GM19099 (cell line): Measurements from ENCODE around the gene CLDN14.

Source experiments
- POLR2A ChIP-seq: IDR thresholded peaks from 3 replicates; pipeline ENCODE4 v1.6.1; 2011; ENCODE audit warnings: low read depth; ENCODE audit not compliant: insufficient read length; ENCODE audit errors: extremely low read depth

CLDN14 gene, protein sequence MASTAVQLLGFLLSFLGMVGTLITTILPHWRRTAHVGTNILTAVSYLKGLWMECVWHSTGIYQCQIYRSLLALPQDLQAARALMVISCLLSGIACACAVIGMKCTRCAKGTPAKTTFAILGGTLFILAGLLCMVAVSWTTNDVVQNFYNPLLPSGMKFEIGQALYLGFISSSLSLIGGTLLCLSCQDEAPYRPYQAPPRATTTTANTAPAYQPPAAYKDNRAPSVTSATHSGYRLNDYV

GRCh38 chr21:36479415-36480402 is at the start of gene CLDN14:
CLDN14 (minus strand) TSS chr21:36480122; CDS start chr21:36461695, 18,427 bp downstream.
- TF ChIP-seq POLR2A, result no peak

GRCh38 chr21:36528716-36529115 is 48.8 kb upstream of the CLDN14 start:
- TF ChIP-seq POLR2A, result no peak

DNA sequence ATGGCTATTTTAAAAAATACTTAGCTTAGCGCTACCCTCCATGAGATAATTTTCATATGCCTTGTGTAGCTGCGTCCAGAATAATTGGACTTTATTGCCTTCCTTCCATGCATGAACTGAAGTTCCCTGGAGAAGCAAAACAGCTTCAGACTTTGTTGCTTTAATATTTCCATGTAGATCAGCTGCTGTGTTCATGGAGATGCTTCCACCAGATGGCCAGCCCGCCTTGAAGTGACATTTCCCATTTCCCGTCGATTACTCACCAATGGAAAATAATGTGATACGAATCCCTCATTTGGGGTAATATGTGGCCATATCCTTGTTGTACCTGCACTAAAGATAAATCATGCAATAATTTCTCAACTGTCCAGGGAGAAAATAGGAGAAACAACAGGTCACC is 47.4 kb upstream of the CLDN14 start:
- no peak for TF ChIP-seq POLR2A

DNA sequence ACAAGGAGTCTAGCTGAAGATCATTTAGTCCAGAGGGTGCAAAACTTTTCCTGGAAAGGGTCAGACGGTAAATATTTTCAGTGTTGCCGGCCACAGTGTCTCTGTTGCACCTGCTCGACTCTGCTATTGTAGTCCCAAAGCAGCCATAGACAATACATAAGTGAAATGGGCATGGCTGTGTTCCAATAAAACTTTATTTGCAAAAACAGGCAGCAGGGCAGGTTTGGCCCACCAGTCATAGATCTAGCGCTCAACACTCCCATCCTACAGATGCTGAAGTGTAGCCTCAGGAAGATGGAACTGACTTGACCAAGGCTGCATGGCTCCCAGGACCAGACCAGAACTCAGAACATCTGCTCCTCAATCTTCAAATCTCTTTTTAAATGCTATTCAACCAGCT is 46.2 kb upstream of the CLDN14 start:
- no peak for TF ChIP-seq POLR2A

DNA sequence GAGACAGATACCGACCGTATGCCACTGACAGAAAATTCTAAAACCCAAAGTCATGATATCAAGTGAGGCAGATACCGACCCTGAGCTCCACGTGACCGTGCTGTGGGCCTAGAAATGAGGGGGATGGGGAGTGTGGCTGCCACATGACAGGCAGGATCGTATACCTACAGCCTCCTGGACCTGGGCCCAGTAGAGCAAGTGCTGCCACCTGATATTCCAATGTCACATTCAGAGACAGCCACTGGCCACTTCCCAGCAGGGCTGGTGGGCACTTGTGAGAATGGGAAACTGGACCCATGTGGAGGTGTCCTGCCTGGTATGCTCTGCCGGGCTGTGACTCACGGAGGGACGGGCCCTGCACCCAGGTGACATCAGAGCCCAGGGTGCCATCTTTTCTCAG is 44.6 kb upstream of the CLDN14 start:
- TF ChIP-seq POLR2A, result no peak

DNA sequence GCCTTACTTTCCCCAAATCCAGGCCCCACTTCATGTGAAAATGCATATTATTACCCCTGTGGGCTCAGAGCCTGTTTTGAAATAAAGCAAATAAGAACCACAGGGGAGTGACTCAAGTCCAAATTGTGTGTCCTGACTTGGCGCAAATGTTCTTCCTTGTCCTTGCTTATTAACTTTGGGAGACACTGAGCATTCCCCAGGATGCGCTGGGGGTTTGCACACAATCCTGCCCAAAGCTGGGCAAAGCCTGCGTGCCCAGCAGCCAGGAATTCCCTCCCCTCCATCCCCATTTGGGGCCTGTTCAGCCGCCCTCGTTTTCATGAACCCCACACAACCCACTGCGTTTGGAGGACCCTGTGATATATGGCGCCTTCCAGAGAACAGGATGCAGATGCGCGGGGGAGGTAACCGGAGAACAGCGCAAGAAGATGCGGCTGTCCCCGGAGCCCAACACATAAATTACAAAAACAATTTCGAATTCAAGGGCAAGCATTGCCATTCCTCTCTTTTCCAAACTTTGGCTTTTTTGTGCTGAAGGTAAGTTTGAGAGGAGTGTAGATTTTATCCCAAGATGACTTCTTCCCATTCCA is 42.4 kb upstream of the CLDN14 start:
- TF ChIP-seq POLR2A, result no peak

- no peak for TF ChIP-seq POLR2A
Measured at GRCh38 chr21:36518883-36519492, 39.1 kb upstream of the CLDN14 start.

DNA sequence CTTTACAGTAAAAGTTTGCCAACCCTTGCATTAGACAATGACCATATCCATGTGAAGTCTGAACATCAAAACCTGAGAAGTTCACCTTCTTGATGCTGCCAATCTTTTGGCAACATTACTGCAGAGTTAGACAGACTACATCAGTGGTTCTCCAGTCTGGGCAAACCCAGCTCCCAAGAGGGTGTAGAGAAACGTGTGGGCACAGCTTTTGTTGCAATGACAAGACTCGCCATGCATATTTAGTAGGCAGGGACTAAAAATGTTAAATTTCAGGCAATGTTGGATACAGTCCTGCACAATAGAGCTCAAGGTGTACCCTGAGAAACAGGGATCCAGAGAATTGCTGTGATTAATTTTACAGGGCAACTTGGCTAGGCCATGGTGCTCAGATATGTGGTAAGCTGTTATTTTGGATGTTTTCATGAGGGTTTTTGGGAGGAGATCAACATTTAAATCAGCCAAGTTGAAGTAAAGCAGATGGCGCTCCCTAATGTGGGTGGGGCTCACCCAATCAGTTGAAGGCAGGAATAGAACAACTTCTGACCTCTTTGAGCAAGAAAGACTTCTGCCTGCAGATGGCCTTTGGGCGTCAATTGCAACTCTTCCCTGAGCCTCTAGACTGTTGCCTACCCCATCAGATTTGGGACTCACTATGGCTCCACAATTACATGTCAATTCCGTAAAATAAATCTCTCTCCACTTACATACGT is 37.6 kb upstream of the CLDN14 start:
- TF ChIP-seq POLR2A, result no peak

GRCh38 chr21:36516281-36516680 is 36.4 kb upstream of the CLDN14 start:
- no peak for TF ChIP-seq POLR2A

DNA sequence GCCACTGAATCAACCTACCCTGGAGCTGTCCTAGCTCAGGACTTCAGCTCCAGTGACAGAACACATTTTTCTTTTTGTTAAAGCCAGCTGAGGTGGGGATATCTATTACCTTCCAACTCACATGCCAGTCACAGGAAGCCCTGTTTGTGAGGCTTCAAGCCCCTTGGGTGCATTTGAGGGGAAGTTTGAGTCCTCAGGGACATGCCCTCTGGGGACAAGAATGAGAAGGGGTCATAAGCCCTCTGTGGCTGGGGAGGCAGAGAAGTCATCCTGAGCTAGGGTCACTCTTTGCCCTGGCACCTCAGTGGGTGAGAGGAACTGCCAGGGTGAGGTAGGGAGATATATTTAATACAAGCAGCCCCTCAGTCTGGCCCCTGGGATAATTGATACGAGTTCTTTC is 33.5 kb upstream of the CLDN14 start:
- TF ChIP-seq POLR2A, result no peak

DNA sequence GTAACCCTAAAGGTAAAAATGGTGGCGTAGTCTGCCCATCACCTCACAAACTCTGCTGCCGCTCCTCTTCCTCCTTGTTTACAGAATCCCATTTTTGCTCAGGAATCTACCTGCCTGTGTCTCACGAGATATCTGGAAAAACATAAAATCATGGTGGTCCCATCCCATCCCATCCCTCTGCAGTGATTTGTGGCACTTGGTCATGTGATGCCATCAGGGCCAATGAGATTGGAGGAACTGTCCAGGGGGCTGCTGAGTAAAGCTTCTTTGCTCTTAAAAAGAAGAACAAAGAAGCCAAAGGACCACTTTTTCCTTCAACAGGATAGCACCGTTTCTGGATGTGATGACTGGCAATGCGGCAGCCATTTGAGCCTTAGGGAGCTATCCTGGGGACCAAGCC is 33.0 kb upstream of the CLDN14 start:
- no peak for TF ChIP-seq POLR2A

- TF ChIP-seq POLR2A, result no peak
Measured at GRCh38 chr21:36511484-36512220, 31.7 kb upstream of the CLDN14 start.

- TF ChIP-seq POLR2A, result no peak
Measured at GRCh38 chr21:36510911-36511310, 31.0 kb upstream of the CLDN14 start.

GRCh38 chr21:36509973-36510664 is 30.2 kb upstream of the CLDN14 start:
- TF ChIP-seq POLR2A, result no peak

GRCh38 chr21:36508948-36509347 is 29.0 kb upstream of the CLDN14 start:
- TF ChIP-seq POLR2A, result no peak
